Hematopoietic multipotent progenitor cell treated with erythropoietin and hydrocortisone succinate and interleukin-3 and kit ligand, for 6 days (in vitro differentiated cells): ENCODE measurements around the gene IL11.

Source experiments
- DNase-seq: peaks from one replicate; pipeline ENCODE4 v3.0.0-alpha.2; 2015

Gene IL11

DNA sequence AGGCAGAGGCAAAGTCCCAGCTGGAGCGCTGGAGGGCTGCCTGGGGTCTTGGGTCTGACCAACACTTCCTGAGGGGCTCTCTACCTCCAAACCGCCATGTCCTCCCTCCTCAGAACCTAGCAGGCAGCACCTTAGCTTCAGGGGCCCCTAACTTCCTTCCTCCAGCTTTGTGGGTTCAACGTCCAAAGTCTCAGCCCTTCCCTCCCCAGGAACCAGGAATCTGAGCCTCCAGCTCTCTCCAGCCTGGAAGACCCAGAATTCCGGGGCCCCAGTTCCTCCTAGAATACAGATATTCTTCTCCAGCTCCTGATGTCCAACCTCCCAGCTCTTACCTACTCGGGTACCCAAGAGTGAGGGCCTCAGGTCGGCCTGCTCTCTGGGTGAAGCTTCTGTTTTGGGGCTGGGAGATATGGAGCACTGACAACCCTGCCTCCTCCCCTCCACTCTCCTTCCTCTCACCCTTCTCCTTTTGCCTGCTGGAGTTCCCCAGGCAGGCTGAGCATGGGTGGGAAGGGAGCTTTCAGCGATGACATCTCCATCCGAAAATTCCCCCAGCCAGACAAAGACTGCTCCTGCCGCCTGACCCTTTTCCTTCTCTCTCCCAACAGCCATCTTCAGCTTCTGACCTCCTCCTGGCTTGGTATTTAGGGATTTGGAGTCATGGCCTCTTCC lies 48.7 kb downstream of the IL11 start:
- no peak for DNase-seq

DNA sequence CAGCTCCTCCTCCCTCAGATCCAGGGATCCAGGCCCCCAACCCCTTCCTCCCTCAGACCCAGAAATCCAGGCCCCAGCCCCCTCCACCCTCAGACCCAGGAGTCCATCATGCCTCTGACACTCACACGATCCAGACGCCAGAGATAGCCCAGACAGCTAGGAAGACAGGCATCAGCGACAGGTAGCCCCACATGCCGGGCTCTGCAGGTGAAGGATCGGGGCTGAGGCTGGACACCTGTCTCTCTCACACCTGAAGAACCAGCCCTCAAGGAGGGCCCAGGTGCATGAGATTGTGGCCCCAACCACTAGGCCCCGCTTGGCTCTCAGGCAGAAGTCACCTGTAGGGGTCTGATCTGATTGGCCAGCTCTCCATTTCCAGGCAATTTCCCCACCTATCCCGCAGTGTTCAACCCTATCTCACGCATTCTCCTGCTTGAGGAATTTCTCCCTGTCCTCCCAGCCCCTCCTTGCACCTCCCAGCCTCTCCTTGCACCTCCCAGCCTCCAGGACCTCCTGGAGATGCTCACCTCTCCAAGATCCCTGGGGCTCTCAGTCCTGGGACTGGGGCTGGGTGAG lies 49.3 kb downstream of the IL11 start:
- DNase-seq, result no peak

GRCh38 chr19:55319785-55320184 lies 50.5 kb downstream of the IL11 start:
- peak; percentile 44 for DNase-seq

- no peak for DNase-seq
These were observed 53.6 kb downstream of the IL11 start for GRCh38 chr19:55316646-55317045.

DNA sequence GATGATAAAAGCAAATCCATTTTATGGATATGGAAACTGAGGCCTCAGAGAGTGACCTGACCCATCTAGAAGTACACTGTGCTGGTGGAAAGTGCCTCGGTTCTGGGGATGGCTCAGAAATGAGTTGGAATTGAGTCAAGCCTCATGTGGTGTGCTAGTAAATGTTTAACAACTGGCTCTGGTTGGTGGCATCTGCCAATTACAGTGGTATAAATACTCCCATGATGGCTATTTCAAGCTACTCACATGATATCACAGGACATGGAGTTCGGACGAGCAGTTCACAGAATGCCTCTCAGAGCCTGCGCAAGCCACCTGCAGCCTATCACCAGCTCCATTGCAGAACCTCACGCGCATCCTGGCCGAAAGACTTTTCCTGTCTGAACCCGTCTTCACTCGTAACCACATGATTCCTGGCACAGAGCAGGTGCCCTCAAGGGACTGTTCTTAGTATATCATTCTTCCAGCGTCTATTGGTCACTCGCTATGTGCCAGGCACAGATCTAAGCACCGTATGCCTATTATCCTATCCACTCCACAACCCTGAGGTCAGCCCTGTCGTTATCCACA lies 54.2 kb downstream of the IL11 start:
- no peak for DNase-seq

DNA sequence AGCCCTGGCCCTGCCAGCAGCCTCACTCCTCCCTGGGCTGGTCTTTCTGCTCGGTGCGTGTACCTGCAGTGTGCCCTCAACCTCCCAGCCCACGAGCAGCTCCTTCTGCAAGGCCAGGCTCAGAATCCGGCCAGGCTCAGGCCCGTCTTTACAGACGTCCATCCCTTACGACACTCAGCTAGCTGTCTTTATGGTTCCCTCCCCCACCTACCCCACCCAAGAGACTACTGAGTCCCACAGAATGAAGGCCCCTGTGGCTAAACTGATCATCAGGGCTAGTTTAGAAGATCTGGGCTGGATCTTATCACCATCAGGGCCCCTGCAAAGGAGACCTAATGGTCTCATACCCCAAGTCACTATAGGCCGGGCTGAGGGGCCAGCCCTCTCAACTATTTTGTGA lies 55.9 kb downstream of the IL11 start:
- DNase-seq, result no peak
